CD4-positive, CD25-positive, alpha-beta regulatory T cell (primary cell): ENCODE measurements around the gene ZNF184. TPM values are rescaled to one million over a fixed set of nuclear protein-coding genes. Genes with fewer than 3 reads are reported as not detected.

ENCODE experiments used
- ATAC-seq, 2 donors: fragments of 150-1000 bp; cut with Tn5 transposase; one replicate each; pipeline ENCODE4 v1.10.0; 2021; ENCODE audit warnings: low read depth in 2 of 2, moderate number of reproducible peaks in 2 of 2, moderate library complexity in 1 of 2
- DNase-seq, 3 donors: peaks; one replicate each; pipeline versions ENCODE4 v3.0.0 to v3.0.0-alpha.2; 2012 to 2022; ENCODE audit warnings: mixed read lengths in 1 of 3
- H3K27ac ChIP-seq: one replicate; pipeline ENCODE4 v1.7.0; 2013; ENCODE audit warnings: mild to moderate bottlenecking, low read length; ENCODE audit not compliant: insufficient read depth, poor library complexity, severe bottlenecking
- H3K27me3 ChIP-seq: one replicate; pipeline ENCODE4 v1.7.0; 2013; ENCODE audit warnings: low read length; ENCODE audit not compliant: control insufficient read depth, insufficient read depth
- H3K36me3 ChIP-seq: one replicate; pipeline ENCODE4 v1.7.0; 2013; ENCODE audit warnings: mild to moderate bottlenecking, low read length, moderate library complexity; ENCODE audit not compliant: control insufficient read depth, insufficient read depth
- H3K4me1 ChIP-seq: 2 replicates; pipeline ENCODE4 v1.7.0; 2013; ENCODE audit warnings: mild to moderate bottlenecking, low read length; ENCODE audit not compliant: insufficient read depth, control insufficient read depth, poor library complexity, severe bottlenecking
- H3K4me3 ChIP-seq: one replicate; pipeline ENCODE4 v1.7.0; 2013; ENCODE audit warnings: low read depth, mild to moderate bottlenecking, low read length, moderate library complexity
- H3K9me3 ChIP-seq, 2 experiments: 1 replicate in 1 of 2; 2 replicates in 1 of 2; pipeline ENCODE4 v1.7.0; 2013; ENCODE audit warnings: low read length in 2 of 2, mild to moderate bottlenecking in 1 of 2, moderate library complexity in 1 of 2; ENCODE audit not compliant: control insufficient read depth in 2 of 2
- H3K27ac Mint-ChIP-seq, 3 donors: one replicate each; pipeline ENCODE4 v1.8.0; 2020 to 2022; ENCODE audit warnings: mild to moderate bottlenecking in 3 of 3, mixed read lengths in 3 of 3, moderate library complexity in 2 of 3
- H3K27me3 Mint-ChIP-seq: one replicate; pipeline ENCODE4 v1.8.0; 2022; ENCODE audit warnings: mild to moderate bottlenecking, mixed read lengths
- H3K36me3 Mint-ChIP-seq: one replicate; pipeline ENCODE4 v1.8.0; 2020; ENCODE audit warnings: mixed read lengths
- H3K4me1 Mint-ChIP-seq, 4 donors: one replicate each; pipeline ENCODE4 v1.8.0; 2020 to 2022; ENCODE audit warnings: mixed read lengths in 4 of 4, mild to moderate bottlenecking in 1 of 4
- H3K4me3 Mint-ChIP-seq, 4 donors: one replicate each; pipeline ENCODE4 v1.8.0; 2020 to 2022; ENCODE audit warnings: mild to moderate bottlenecking in 4 of 4, mixed read lengths in 4 of 4, moderate library complexity in 3 of 4
- H3K9me3 Mint-ChIP-seq, 7 donors: one replicate each; pipeline ENCODE4 v1.8.0; 2020 to 2022; ENCODE audit warnings: mixed read lengths in 7 of 7, mild to moderate bottlenecking in 3 of 7, moderate library complexity in 2 of 7
- polyA plus RNA-seq, 4 donors: library from polyadenylated mRNA; unstranded; fragments of 300-500 nt; fragmentation: Illumina TruSeq; gene quantifications; one replicate each; pipeline ENCODE4 v1.2.3, GENCODE V29; 2021
- total RNA-seq: library from RNA; stranded (reverse); gene quantifications from one replicate; pipeline ENCODE4 v1.2.3, GENCODE V29; 2022

Gene ZNF184
- total and polyA plus RNA-seq, 5 donors from 2014 or later, result 6.1 to 14.9 (median 9.2) TPM

DNA sequence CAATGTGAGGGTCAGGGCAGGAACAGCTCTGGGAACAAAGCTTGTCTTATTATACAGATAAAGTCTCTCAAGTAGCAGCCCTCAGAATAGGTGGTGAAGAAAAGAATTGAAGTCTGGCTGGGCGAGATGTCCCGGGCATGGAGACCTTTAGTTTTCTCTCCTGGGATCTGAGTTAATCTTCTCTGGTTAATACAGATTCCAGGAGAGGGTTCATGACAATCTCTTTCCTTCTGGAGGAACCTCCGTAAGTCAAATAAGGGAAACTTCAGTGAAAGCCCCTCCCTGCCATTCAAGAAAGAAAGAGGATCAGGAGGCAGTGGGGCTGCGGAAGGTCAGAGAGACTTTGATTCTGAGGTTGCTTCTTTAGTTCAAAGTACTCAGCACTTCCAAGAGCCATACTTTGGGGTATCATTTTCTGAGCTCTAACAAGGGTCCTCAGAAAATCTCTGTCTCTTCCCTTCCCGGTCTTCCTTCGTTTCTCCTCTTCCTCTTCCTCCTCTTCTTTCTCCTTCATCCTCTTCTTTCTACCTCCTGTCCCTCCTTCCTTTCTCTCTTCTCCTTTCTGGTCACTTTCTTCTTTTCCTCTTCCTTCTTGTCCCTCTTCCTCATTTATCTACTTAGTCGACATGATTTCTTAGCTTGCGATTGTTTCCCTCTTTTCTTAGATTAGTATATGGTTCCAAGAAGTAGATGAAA lies 4.6 kb upstream of the ZNF184 start:
- no peaks in the 10 kb centered on the region for H3K9me3 Mint-ChIP-seq
- Histone ChIP-seq H3K27ac (peak overlapping the region; percentile 98), H3K4me1 (peaks cover 26% of the 10 kb centered on the region), H3K36me3 (no peaks in the 10 kb centered on the region), H3K4me3 (peak overlapping the region; percentile 99), H3K27me3 (no peaks in the 10 kb centered on the region), H3K9me3 (no peaks in the 10 kb centered on the region)
- H3K4me3 Mint-ChIP-seq, result peak overlapping the region in 2 of 4 donors; percentile 28 to 64
- no peaks in the 10 kb centered on the region for H3K36me3 Mint-ChIP-seq
- DNase-seq, result no peak
- no peak for ATAC-seq
- H3K27ac Mint-ChIP-seq, result peak overlapping the region in 1 of 3 donors; percentile 72
- no peaks in the 10 kb centered on the region for H3K27me3 Mint-ChIP-seq
- H3K4me1 Mint-ChIP-seq, result peaks cover under 1 to 11% (median 10%) of the 10 kb centered on the region in 4 donors

- no peak for DNase-seq
- no peak overlapping the region for H3K4me3 ChIP-seq
- H3K9me3 ChIP-seq, result no peaks in the 10 kb centered on the region
- no peaks in the 10 kb centered on the region for H3K27me3 ChIP-seq
- H3K36me3 ChIP-seq, result no peaks in the 10 kb centered on the region
- ATAC-seq, result no peak
- Mint-ChIP-seq H3K27ac (no peak overlapping the region), H3K4me1 (peaks cover 12 to 24% (median 20%) of the 10 kb centered on the region in 4 donors), H3K9me3 (peaks cover 0 to 1% (median 0%) of the 10 kb centered on the region in 7 donors), H3K27me3 (no peaks in the 10 kb centered on the region), H3K4me3 (no peak overlapping the region), H3K36me3 (no peaks in the 10 kb centered on the region)
- no peak overlapping the region for H3K27ac ChIP-seq
- peaks cover 39% of the 10 kb centered on the region for H3K4me1 ChIP-seq
Measured at GRCh38 chr6:27476090-27476489, 3.2 kb upstream of the ZNF184 start.

DNA sequence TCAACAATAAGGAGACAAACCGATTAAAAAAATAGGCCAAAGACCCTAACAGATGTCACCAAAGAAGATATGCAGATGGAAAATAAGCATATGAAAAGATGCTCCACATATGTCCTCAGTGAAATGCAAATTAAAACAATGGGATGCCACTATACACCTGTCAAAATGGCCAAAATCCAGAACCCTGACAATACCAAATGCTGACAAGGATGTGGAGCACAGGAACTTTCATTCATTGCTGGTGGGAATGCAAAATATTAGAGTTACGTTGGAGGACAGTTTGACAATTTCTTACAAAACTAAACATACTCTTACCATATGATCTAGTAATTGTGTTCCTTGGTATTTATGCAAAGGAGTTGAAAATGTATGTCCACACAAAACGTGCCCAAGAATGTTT lies 1.8 kb upstream of the ZNF184 start:
- H3K9me3 Mint-ChIP-seq, result peaks cover 0 to 1% (median 0%) of the 10 kb centered on the region in 7 donors
- Histone ChIP-seq H3K36me3 (peaks cover 3% of the 10 kb centered on the region), H3K9me3 (no peaks in the 10 kb centered on the region), H3K27me3 (no peaks in the 10 kb centered on the region), H3K27ac (no peak overlapping the region), H3K4me1 (peaks cover 35% of the 10 kb centered on the region), H3K4me3 (no peak overlapping the region)
- H3K36me3 Mint-ChIP-seq, result peaks cover 9% of the 10 kb centered on the region
- ATAC-seq (no peak), DNase-seq (no peak)
- peak overlapping the region in 3 of 4 donors; percentile 12 to 96 (median 72) for H3K4me3 Mint-ChIP-seq
- no peaks in the 10 kb centered on the region for H3K27me3 Mint-ChIP-seq
- H3K4me1 Mint-ChIP-seq, result peaks cover 20 to 38% (median 30%) of the 10 kb centered on the region in 4 donors
- no peak overlapping the region for H3K27ac Mint-ChIP-seq

DNA sequence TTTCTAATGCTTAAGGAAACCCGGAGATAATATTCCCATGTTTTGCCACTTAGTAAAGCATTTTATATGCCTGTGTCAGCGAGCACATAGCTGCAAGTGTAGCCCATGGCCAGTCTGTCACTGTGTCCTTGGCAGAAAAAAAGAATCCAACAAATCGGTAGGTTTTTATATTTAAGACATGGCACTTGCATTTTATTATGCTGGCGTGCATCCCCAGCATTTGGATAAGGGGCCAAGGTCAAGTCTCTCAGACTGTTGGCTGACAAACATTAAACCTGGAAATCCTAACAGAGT lies 1.2 kb upstream of the ZNF184 start:
- Histone ChIP-seq H3K4me3 (no peak overlapping the region), H3K4me1 (peaks cover 35% of the 10 kb centered on the region), H3K27me3 (no peaks in the 10 kb centered on the region), H3K36me3 (peaks cover 6% of the 10 kb centered on the region), H3K9me3 (no peaks in the 10 kb centered on the region), H3K27ac (no peak overlapping the region)
- Mint-ChIP-seq H3K4me3 (peak overlapping the region; percentile 48 to 96 (median 84)), H3K4me1 (peaks cover 20 to 44% (median 34%) of the 10 kb centered on the region in 4 donors), H3K27ac (no peak overlapping the region), H3K9me3 (peaks cover 0 to 2% (median 0%) of the 10 kb centered on the region in 7 donors), H3K36me3 (peaks cover 14% of the 10 kb centered on the region), H3K27me3 (no peaks in the 10 kb centered on the region)
- DNase-seq (no peak), ATAC-seq (no peak)

DNA sequence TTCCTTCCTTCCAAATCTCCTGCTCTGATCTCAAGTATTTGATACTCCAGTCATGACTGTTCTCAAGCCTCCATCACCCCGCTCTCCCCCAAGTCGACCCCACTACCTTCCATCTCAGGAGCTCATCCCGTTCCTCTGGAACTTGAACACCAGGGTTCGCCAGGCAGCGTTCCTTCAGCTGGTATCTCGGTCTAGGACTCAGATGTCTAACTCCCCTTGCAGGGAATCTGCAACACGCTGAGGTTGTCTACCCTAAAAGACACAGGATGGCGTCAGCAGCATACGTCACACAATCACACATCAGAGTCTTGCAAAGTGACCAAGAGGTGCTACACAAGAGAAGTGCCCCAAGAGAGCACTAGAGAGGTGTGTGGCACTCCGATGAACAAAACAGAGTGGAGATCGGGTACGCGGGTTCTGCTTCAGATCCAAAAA lies 706 bp downstream of the ZNF184 start:
- H3K4me1 ChIP-seq, result peaks cover 21% of the 10 kb centered on the region
- peak overlapping the region; percentile 94 to 98 (median 96) for H3K27ac Mint-ChIP-seq
- DNase-seq (peak; percentile 63 to 77 (median 74)), ATAC-seq (peak; percentile 37 to 44)
- H3K36me3 ChIP-seq, result peaks cover 25% of the 10 kb centered on the region
- H3K4me3 Mint-ChIP-seq, result peak overlapping the region; percentile 96 to 98 (median 96)
- no peaks in the 10 kb centered on the region for H3K27me3 Mint-ChIP-seq
- H3K9me3 Mint-ChIP-seq, result peaks cover 0 to 3% (median 0%) of the 10 kb centered on the region in 7 donors
- no peaks in the 10 kb centered on the region for H3K27me3 ChIP-seq
- peak overlapping the region; percentile 93 for H3K27ac ChIP-seq
- peaks cover 31% of the 10 kb centered on the region for H3K36me3 Mint-ChIP-seq
- peak overlapping the region; percentile 86 for H3K4me3 ChIP-seq
- H3K4me1 Mint-ChIP-seq, result peaks cover 31 to 56% (median 50%) of the 10 kb centered on the region in 4 donors
- H3K9me3 ChIP-seq, result no peaks in the 10 kb centered on the region

DNA sequence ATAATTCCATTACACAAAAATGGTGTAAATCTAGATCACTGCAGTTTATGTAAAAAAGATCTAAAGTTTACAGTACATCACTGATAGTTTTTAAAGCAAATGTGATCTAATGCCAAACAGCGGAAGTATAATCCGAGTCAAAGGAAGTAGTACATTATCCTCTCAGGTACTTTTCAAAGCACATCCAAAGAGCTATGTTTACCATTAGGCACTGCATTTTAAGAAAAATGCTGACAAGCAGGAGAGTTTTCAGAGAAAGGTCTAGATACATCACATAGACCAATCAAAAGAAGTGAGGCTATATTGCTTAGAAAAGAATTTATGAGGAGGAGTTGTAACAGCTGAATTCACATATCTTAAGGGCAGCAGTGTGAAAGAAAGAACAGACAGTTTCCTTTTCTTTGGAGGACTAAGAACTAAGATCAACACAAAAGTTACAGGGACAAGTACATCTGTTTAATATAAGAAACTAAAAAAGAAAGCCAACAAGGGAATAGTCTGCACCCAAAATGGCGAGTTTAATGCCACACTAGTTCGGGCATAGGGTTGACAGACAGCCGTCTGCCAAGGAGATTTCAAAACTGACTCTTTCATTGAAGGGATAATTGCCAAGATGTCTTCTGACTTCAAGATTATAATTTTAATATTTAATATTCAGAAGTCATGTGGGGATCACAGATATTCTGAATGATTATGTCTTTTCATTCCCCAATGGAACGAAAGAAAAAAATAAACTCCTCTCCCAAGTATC lies 1.4 kb downstream of the ZNF184 start:
- Mint-ChIP-seq H3K27me3 (no peaks in the 10 kb centered on the region), H3K9me3 (peaks cover 0 to 3% (median 0%) of the 10 kb centered on the region in 7 donors), H3K4me1 (peaks cover 31 to 61% (median 52%) of the 10 kb centered on the region in 4 donors), H3K4me3 (peak overlapping the region; percentile 96 to 98 (median 96)), H3K27ac (peak overlapping the region; percentile 94 to 98 (median 96)), H3K36me3 (peaks cover 38% of the 10 kb centered on the region)
- Histone ChIP-seq H3K36me3 (peaks cover 32% of the 10 kb centered on the region), H3K4me1 (peaks cover 21% of the 10 kb centered on the region), H3K4me3 (peak overlapping the region; percentile 86), H3K27me3 (no peaks in the 10 kb centered on the region), H3K9me3 (no peaks in the 10 kb centered on the region), H3K27ac (peak overlapping the region; percentile 93)
- DNase-seq (no peak), ATAC-seq (no peak)

GRCh38 chr6:27470023-27470422 lies 2.9 kb downstream of the ZNF184 start:
- Histone ChIP-seq H3K36me3 (peaks cover 42% of the 10 kb centered on the region), H3K27ac (no peak overlapping the region), H3K9me3 (peaks cover 4 to 5% of the 10 kb centered on the region in 2 experiments), H3K27me3 (no peaks in the 10 kb centered on the region), H3K4me1 (peaks cover 25% of the 10 kb centered on the region), H3K4me3 (peak overlapping the region; percentile 9)
- Mint-ChIP-seq H3K27me3 (no peaks in the 10 kb centered on the region), H3K27ac (peak overlapping the region in 2 of 3 donors; percentile 23 to 56), H3K36me3 (peaks cover 47% of the 10 kb centered on the region), H3K4me3 (peak overlapping the region in 2 of 4 donors; percentile 2 to 30), H3K4me1 (peaks cover 36 to 70% (median 57%) of the 10 kb centered on the region in 4 donors), H3K9me3 (peaks cover 0 to 7% (median 0%) of the 10 kb centered on the region in 7 donors)
- DNase-seq (no peak), ATAC-seq (no peak)
